IPS-20b (cell line): Measurements from ENCODE around the gene SNX20.

ENCODE experiments used
- H3K27ac ChIP-seq: one replicate; pipeline ENCODE4 v1.5.1; 2013; ENCODE audit warnings: low read length
- H3K27me3 ChIP-seq: 2 replicates; pipeline ENCODE4 v1.6.1; 2013; ENCODE audit warnings: mild to moderate bottlenecking, low read length, inconsistent platforms; ENCODE audit not compliant: insufficient read depth
- H3K36me3 ChIP-seq: 2 replicates; pipeline ENCODE4 v1.6.1; 2013; ENCODE audit warnings: low read depth, mild to moderate bottlenecking, inconsistent platforms, low read length, moderate library complexity; ENCODE audit not compliant: insufficient read depth
- H3K4me1 ChIP-seq: 2 replicates; pipeline ENCODE4 v1.6.1; 2013; ENCODE audit warnings: mild to moderate bottlenecking, control low read depth, inconsistent platforms, low read length, moderate library complexity; ENCODE audit not compliant: insufficient read depth
- H3K4me3 ChIP-seq: 2 replicates; pipeline ENCODE4 v1.5.1; 2013; ENCODE audit warnings: mild to moderate bottlenecking, low read length, inconsistent platforms
- H3K9ac ChIP-seq: 2 replicates; pipeline ENCODE4 v1.6.1; 2013; ENCODE audit warnings: low read depth, mild to moderate bottlenecking, inconsistent platforms, low read length, moderate library complexity
- H3K9me3 ChIP-seq: 2 replicates; pipeline ENCODE4 v1.6.1; 2013; ENCODE audit warnings: mild to moderate bottlenecking, low read depth, low read length, inconsistent platforms; ENCODE audit not compliant: insufficient read depth

The SNX20 gene

GRCh38 chr16:50645563-50646220, 35.4 kb downstream of the SNX20 start:
- Histone ChIP-seq H3K36me3 (no peaks in the 10 kb centered on the region), H3K27me3 (no peaks in the 10 kb centered on the region), H3K27ac (no peak overlapping the region), H3K4me1 (peaks cover 7% of the 10 kb centered on the region; the same call in 1 of the 2 replicates), H3K4me3 (no peak overlapping the region), H3K9me3 (no peaks in the 10 kb centered on the region), H3K9ac (peak overlapping the region; percentile 38; the same call in 1 of the 2 replicates)

GRCh38 chr16:50644729-50645128, 36.4 kb downstream of the SNX20 start:
- no peaks in the 10 kb centered on the region for H3K9me3 ChIP-seq
- H3K36me3 ChIP-seq: no peaks in the 10 kb centered on the region
- peaks cover 7% of the 10 kb centered on the region; the same call in 1 of the 2 replicates for H3K4me1 ChIP-seq
- no peak overlapping the region for H3K9ac ChIP-seq
- no peak overlapping the region for H3K27ac ChIP-seq
- no peaks in the 10 kb centered on the region for H3K27me3 ChIP-seq
- H3K4me3 ChIP-seq: no peak overlapping the region

- H3K36me3 ChIP-seq: no peaks in the 10 kb centered on the region
- H3K27me3 ChIP-seq: no peaks in the 10 kb centered on the region
- peaks cover 7% of the 10 kb centered on the region; the same call in 1 of the 2 replicates for H3K4me1 ChIP-seq
- no peak overlapping the region for H3K27ac ChIP-seq
- no peaks in the 10 kb centered on the region for H3K9me3 ChIP-seq
- no peak overlapping the region for H3K9ac ChIP-seq
- no peak overlapping the region for H3K4me3 ChIP-seq
These were observed 36.9 kb downstream of the SNX20 start for GRCh38 chr16:50644245-50644644.

- Histone ChIP-seq H3K9ac (no peak overlapping the region), H3K27ac (no peak overlapping the region), H3K4me1 (peaks cover 7% of the 10 kb centered on the region; the same call in 1 of the 2 replicates), H3K36me3 (no peaks in the 10 kb centered on the region), H3K9me3 (no peaks in the 10 kb centered on the region), H3K27me3 (no peaks in the 10 kb centered on the region), H3K4me3 (no peak overlapping the region)
These were observed 37.9 kb downstream of the SNX20 start for GRCh38 chr16:50643192-50643591.

- Histone ChIP-seq H3K9me3 (no peaks in the 10 kb centered on the region), H3K4me1 (peaks cover 7% of the 10 kb centered on the region; the same call in 1 of the 2 replicates), H3K4me3 (no peak overlapping the region), H3K9ac (no peak overlapping the region), H3K27ac (no peak overlapping the region), H3K36me3 (no peaks in the 10 kb centered on the region), H3K27me3 (no peaks in the 10 kb centered on the region)
These were observed 38.8 kb downstream of the SNX20 start for GRCh38 chr16:50642349-50642748.

GRCh38 chr16:50641818-50642187, 39.3 kb downstream of the SNX20 start:
- no peak overlapping the region for H3K4me3 ChIP-seq

GRCh38 chr16:50640919-50641817, 39.9 kb downstream of the SNX20 start:
- H3K27me3 ChIP-seq: no peaks in the 10 kb centered on the region
- H3K9ac ChIP-seq: no peak overlapping the region
- no peak overlapping the region for H3K27ac ChIP-seq
- peaks cover 7% of the 10 kb centered on the region; the same call in 1 of the 2 replicates for H3K4me1 ChIP-seq
- no peak overlapping the region for H3K4me3 ChIP-seq
- H3K36me3 ChIP-seq: no peaks in the 10 kb centered on the region
- no peaks in the 10 kb centered on the region for H3K9me3 ChIP-seq

More at GRCh38 chr16:50641818-50642187, 39.3 kb downstream of the SNX20 start:
- H3K4me1 ChIP-seq: peaks cover 7% of the 10 kb centered on the region; the same call in 1 of the 2 replicates
- H3K27ac ChIP-seq: no peak overlapping the region
- H3K9ac ChIP-seq: no peak overlapping the region
- H3K27me3 ChIP-seq: no peaks in the 10 kb centered on the region
- H3K36me3 ChIP-seq: no peaks in the 10 kb centered on the region
- H3K9me3 ChIP-seq: no peaks in the 10 kb centered on the region

- Histone ChIP-seq H3K27me3 (no peaks in the 10 kb centered on the region), H3K36me3 (no peaks in the 10 kb centered on the region), H3K9me3 (no peaks in the 10 kb centered on the region), H3K9ac (no peak overlapping the region), H3K27ac (no peak overlapping the region), H3K4me3 (no peak overlapping the region), H3K4me1 (peaks cover 3% of the 10 kb centered on the region; the same call in 1 of the 2 replicates)
These were observed 40.7 kb downstream of the SNX20 start for GRCh38 chr16:50640391-50640790.

GRCh38 chr16:50638816-50639670, 42.1 kb downstream of the SNX20 start:
- Histone ChIP-seq H3K27ac (no peak overlapping the region), H3K9ac (no peak overlapping the region), H3K36me3 (no peaks in the 10 kb centered on the region), H3K27me3 (no peaks in the 10 kb centered on the region), H3K4me1 (no peaks in the 10 kb centered on the region), H3K9me3 (no peaks in the 10 kb centered on the region), H3K4me3 (no peak overlapping the region)

GRCh38 chr16:50637716-50638602, 43.2 kb downstream of the SNX20 start:
- H3K4me1 ChIP-seq: no peaks in the 10 kb centered on the region
- no peak overlapping the region for H3K9ac ChIP-seq
- no peak overlapping the region for H3K4me3 ChIP-seq
- no peak overlapping the region for H3K27ac ChIP-seq
- no peaks in the 10 kb centered on the region for H3K27me3 ChIP-seq
- no peaks in the 10 kb centered on the region for H3K36me3 ChIP-seq
- H3K9me3 ChIP-seq: no peaks in the 10 kb centered on the region
